IMR-90 (cell line): ENCODE measurements around the gene LRRC37B. TPM values are rescaled to one million over a fixed set of nuclear protein-coding genes. Genes with fewer than 3 reads are reported as not detected.

ENCODE experiments used
- ATAC-seq: fragments of 200-7000 bp; cut with Tn5 transposase; 2 replicates; pipeline ENCODE4 v1.9.1; 2020; ENCODE audit warnings: low read depth, mild to moderate bottlenecking, moderate library complexity
- BruUV-seq: library from RNA; stranded (reverse); fragments of 400-500 nt; replicated peaks from 2 replicates; lab custom pipeline; 2021; lab: Mats Ljungman, UMichigan
- CTCF ChIA-PET: fragments of 300-600 bp; formaldehyde crosslinking; extraction: SDS; loops from one replicate; lab custom pipeline; 2021; ENCODE audit warnings: antibody characterized with exemption; lab: Yijun Ruan, JAX
- POLR2A ChIA-PET: fragments of 300-600 bp; sonication (Branson Sonifier 250); formaldehyde crosslinking; loops from one replicate; lab custom pipeline; 2022; ENCODE audit warnings: antibody characterized with exemption; ENCODE audit not compliant: unreplicated experiment; lab: Charles Lee
- DNase-seq: peaks from one replicate; pipeline ENCODE4 v3.0.0; 2013
- H2AFZ ChIP-seq: replicated peaks from 2 replicates; pipeline ENCODE3; 2013; ENCODE audit warnings: low read length, mild to moderate bottlenecking; ENCODE audit not compliant: poor library complexity
- H2AK5ac ChIP-seq: 2 replicates; pipeline ENCODE4 v1.6.1; 2013; ENCODE audit warnings: low read depth, low read length, inconsistent platforms
- H2AK9ac ChIP-seq: replicated peaks from 2 replicates; pipeline ENCODE3; 2013; ENCODE audit warnings: mild to moderate bottlenecking, low read depth, low read length, moderate library complexity; ENCODE audit not compliant: poor library complexity
- H2BK120ac ChIP-seq: 2 replicates; pipeline ENCODE4 v1.6.1; 2013; ENCODE audit warnings: low read depth, low read length, inconsistent platforms
- H2BK15ac ChIP-seq: 3 replicates; pipeline ENCODE4 v1.6.1; 2013; ENCODE audit warnings: low read depth, low read length, inconsistent platforms
- H2BK20ac ChIP-seq: 2 replicates; pipeline ENCODE4 v1.6.1; 2013; ENCODE audit warnings: low read depth, mild to moderate bottlenecking, inconsistent platforms, low read length, moderate library complexity
- H2BK5ac ChIP-seq: 2 replicates; pipeline ENCODE4 v1.6.1; 2013; ENCODE audit warnings: mild to moderate bottlenecking, low read depth, low read length, inconsistent platforms; ENCODE audit not compliant: poor library complexity, severe bottlenecking
- H3K14ac ChIP-seq: replicated peaks from 2 replicates; pipeline ENCODE4 v1.6.1; 2013; ENCODE audit warnings: low read depth, low read length, inconsistent platforms
- H3K18ac ChIP-seq: 2 replicates; pipeline ENCODE4 v1.6.1; 2013; ENCODE audit warnings: low read depth, low read length, control low read depth
- H3K23ac ChIP-seq: 2 replicates; pipeline ENCODE4 v1.6.1; 2013; ENCODE audit warnings: low read depth, low read length, inconsistent platforms
- H3K27ac ChIP-seq: 2 replicates; pipeline ENCODE4 v1.5.1; 2013; ENCODE audit warnings: mild to moderate bottlenecking, control low read depth, low read length; ENCODE audit not compliant: insufficient read depth
- H3K27me3 ChIP-seq: 2 replicates; pipeline ENCODE4 v1.6.1; 2013; ENCODE audit warnings: low read length; ENCODE audit not compliant: control insufficient read depth, insufficient read depth
- H3K36me3 ChIP-seq: 2 replicates; pipeline ENCODE4 v1.6.1; 2013; ENCODE audit warnings: low read length, mixed read lengths; ENCODE audit not compliant: control insufficient read depth, insufficient read depth
- H3K4ac ChIP-seq: 2 replicates; pipeline ENCODE4 v1.6.1; 2013; ENCODE audit warnings: low read depth, low read length, inconsistent platforms
- H3K4me1 ChIP-seq: 2 replicates; pipeline ENCODE4 v1.6.1; 2013; ENCODE audit warnings: low read length, mixed read lengths; ENCODE audit not compliant: control insufficient read depth, insufficient read depth
- H3K4me2 ChIP-seq: 2 replicates; pipeline ENCODE4 v1.6.1; 2013; ENCODE audit warnings: low read depth, mild to moderate bottlenecking, control low read depth, low read length, moderate library complexity
- H3K4me3 ChIP-seq: 2 replicates; pipeline ENCODE4 v1.5.1; 2013; ENCODE audit warnings: low read depth, mild to moderate bottlenecking, control low read depth, low read length, moderate library complexity; ENCODE audit not compliant: insufficient read depth
- H3K56ac ChIP-seq: 2 replicates; pipeline ENCODE4 v1.6.1; 2013; ENCODE audit warnings: low read length, inconsistent platforms; ENCODE audit not compliant: insufficient read depth; ENCODE audit errors: extremely low read depth
- H3K79me1 ChIP-seq, 2 experiments: 2 replicates each; pipeline ENCODE4 v1.6.1; 2013; ENCODE audit warnings: low read length in 2 of 2, inconsistent platforms in 1 of 2, low read depth in 1 of 2
- H3K9ac ChIP-seq: 2 replicates; pipeline ENCODE4 v1.6.1; 2013; ENCODE audit warnings: low read depth, low read length, control low read depth
- H3K9me1 ChIP-seq: 2 replicates; pipeline ENCODE4 v1.6.1; 2013; ENCODE audit warnings: low read length, inconsistent platforms; ENCODE audit not compliant: insufficient read depth
- H3K9me3 ChIP-seq: 2 replicates; pipeline ENCODE4 v1.6.1; 2013; ENCODE audit warnings: low read length; ENCODE audit not compliant: control insufficient read depth, insufficient read depth
- H4K20me1 ChIP-seq: 2 replicates; pipeline ENCODE4 v1.6.1; 2013; ENCODE audit warnings: low read length, inconsistent platforms; ENCODE audit not compliant: insufficient read depth
- H4K5ac ChIP-seq: 2 replicates; pipeline ENCODE4 v1.6.1; 2013; ENCODE audit warnings: mild to moderate bottlenecking, low read depth, low read length, control low read depth
- H4K8ac ChIP-seq, 2 experiments: 2 replicates each; pipeline ENCODE4 v1.6.1; 2013; ENCODE audit warnings: low read depth in 2 of 2, low read length in 2 of 2, control low read depth in 1 of 2, inconsistent platforms in 1 of 2
- H4K91ac ChIP-seq: 2 replicates; pipeline ENCODE4 v1.6.1; 2013; ENCODE audit warnings: low read depth, low read length, inconsistent platforms; ENCODE audit not compliant: insufficient read depth
- BHLHE40 ChIP-seq: fragments of 150-350 bp; IDR thresholded peaks from 2 replicates; pipeline ENCODE4 v1.6.1; 2016; ENCODE audit warnings: mild to moderate bottlenecking, low read depth, low read length
- CEBPB ChIP-seq: IDR thresholded peaks from 2 replicates; pipeline ENCODE4 v1.6.1; 2012; ENCODE audit warnings: low read depth, low read length, improper control_type of control experiment
- CHD1 ChIP-seq: IDR thresholded peaks from 2 replicates; pipeline ENCODE4 v1.6.1; 2012; ENCODE audit warnings: low read depth, low read length, improper control_type of control experiment
- CTCF ChIP-seq: conservative IDR thresholded peaks from 2 replicates; pipeline ENCODE4 v1.5.1; 2012; ENCODE audit warnings: mild to moderate bottlenecking, low read depth, low read length, improper control_type of control experiment
- ELK1 ChIP-seq: fragments of 150-350 bp; IDR thresholded peaks from 2 replicates; pipeline ENCODE4 v1.6.1; 2016; ENCODE audit warnings: low read depth, mild to moderate bottlenecking, low read length, moderate library complexity, borderline replicate concordance
- FOS ChIP-seq: fragments of 150-350 bp; IDR thresholded peaks from 2 replicates; pipeline ENCODE4 v1.6.1; 2016; ENCODE audit warnings: low read depth, low read length
- MAFK ChIP-seq: IDR thresholded peaks from 2 replicates; pipeline ENCODE4 v1.6.1; 2012; ENCODE audit warnings: low read depth, low read length, improper control_type of control experiment
- MAZ ChIP-seq: IDR thresholded peaks from 2 replicates; pipeline ENCODE4 v1.6.1; 2012; ENCODE audit warnings: low read depth, mild to moderate bottlenecking, low read length, improper control_type of control experiment, moderate library complexity, borderline replicate concordance
- MXI1 ChIP-seq: IDR thresholded peaks from 2 replicates; pipeline ENCODE4 v1.6.1; 2012; ENCODE audit warnings: low read depth, mild to moderate bottlenecking, low read length, moderate library complexity, borderline replicate concordance
- NFE2L2 ChIP-seq: fragments of 150-350 bp; IDR thresholded peaks from 2 replicates; pipeline ENCODE4 v1.6.1; 2016; ENCODE audit warnings: low read depth, mild to moderate bottlenecking, low read length
- POLR2A ChIP-seq: IDR thresholded peaks from 2 replicates; pipeline ENCODE4 v1.6.1; 2012; ENCODE audit warnings: mild to moderate bottlenecking, low read depth, low read length
- RAD21 ChIP-seq: IDR thresholded peaks from 2 replicates; pipeline ENCODE4 v1.6.1; 2012; ENCODE audit warnings: low read length, improper control_type of control experiment
- RCOR1 ChIP-seq: IDR thresholded peaks from 2 replicates; pipeline ENCODE4 v1.6.1; 2012; ENCODE audit warnings: mild to moderate bottlenecking, low read length, improper control_type of control experiment; ENCODE audit not compliant: insufficient replicate concordance
- RFX5 ChIP-seq: IDR thresholded peaks from 2 replicates; pipeline ENCODE4 v1.8.0; 2012; ENCODE audit warnings: low read depth, mild to moderate bottlenecking, low read length, moderate library complexity
- SMC3 ChIP-seq: fragments of 150-350 bp; IDR thresholded peaks from 2 replicates; pipeline ENCODE4 v1.6.1; 2016; ENCODE audit warnings: low read depth, mild to moderate bottlenecking, antibody characterized with exemption, low read length, moderate library complexity
- WGBS, 2 experiments: methylation state at CpG; one replicate each; pipeline versions ENCODE4 v1.1.5 to v1.1.7; 2013; ENCODE audit warnings: missing lambda C conversion rate in 2 of 2; ENCODE audit not compliant: insufficient read length in 1 of 2; ENCODE audit errors: extremely low coverage in 2 of 2; 5-methylcytosine and 5-hydroxymethylcytosine counted together
- dilution Hi-C: fragments of 300-500 bp; cut with HindIII; formaldehyde crosslinking; loops from one replicate; pipeline ENCODE4 v1.14.3; 2018; ENCODE audit warnings: low sequenced_read_pairs; ENCODE audit not compliant: unreplicated experiment
- in situ Hi-C: fragments of 300-500 bp; cut with MboI; formaldehyde crosslinking; loops from 3 replicates; pipeline ENCODE4 v1.14.3; 2019; ENCODE audit warnings: low sequenced_read_pairs, inconsistent platforms, mixed read lengths
- intact Hi-C: fragments of 100-400 bp; cut with micrococcal nuclease; formaldehyde crosslinking; loops from 2 replicates; pipeline ENCODE4 v1.10.0; 2022
- polyA plus RNA-seq, 3 experiments: library from polyadenylated mRNA; depleted of rRNA; stranded (reverse); fragments of >200 nt; gene quantifications; 2 replicates each; pipeline ENCODE4 v1.2.3, GENCODE V29; 2012; ENCODE audit warnings: low replicate concordance in 1 of 3
- total RNA-seq: library from RNA; depleted of rRNA; stranded (reverse); fragments of >200 nt; gene quantifications from 2 replicates; pipeline ENCODE4 v1.2.3, GENCODE V29; 2012
- TF ChIP-seq, protein P1 (sequence below): fragments of 150-350 bp; IDR thresholded peaks from 2 replicates; pipeline ENCODE4 v1.6.1; 2017; ENCODE audit warnings: mild to moderate bottlenecking, antibody characterized with exemption, low read length, low read depth

LRRC37B gene
- total and polyA plus RNA-seq, 2 of the 4 experiments (the other 2 are of a cell fraction): 4.3 to 7.2 TPM

DNA sequence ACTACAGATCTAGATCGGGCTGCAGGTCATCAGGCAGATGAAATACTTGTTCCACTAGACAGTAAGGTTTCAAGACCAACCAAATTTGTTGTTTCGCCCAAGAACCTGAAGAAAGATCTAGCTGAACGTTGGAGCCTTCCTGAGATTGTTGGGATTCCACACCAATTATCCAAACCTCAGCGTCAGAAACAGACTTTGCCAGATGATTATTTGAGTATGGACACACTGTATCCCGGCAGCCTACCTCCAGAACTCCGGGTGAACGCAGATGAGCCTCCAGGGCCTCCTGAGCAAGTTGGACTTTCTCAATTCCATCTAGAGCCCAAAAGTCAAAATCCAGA is 14.4 kb downstream of the LRRC37B start:
- Histone ChIP-seq H3K4me2 (no peak overlapping the region), H2AK9ac (no peak overlapping the region), H3K79me1 (peaks cover 8 to 11% of the 10 kb centered on the region in 2 experiments; a peak in 2 of 4 replicates), H3K23ac (no peak overlapping the region), H3K9ac (no peak overlapping the region), H3K4ac (no peak overlapping the region), H3K4me3 (no peak overlapping the region), H4K20me1 (no peaks in the 10 kb centered on the region; the same call in 1 of the 2 replicates), H3K27me3 (no peaks in the 10 kb centered on the region), H2AFZ (no peak overlapping the region), H3K36me3 (peaks cover 19% of the 10 kb centered on the region), H3K9me1 (no peaks in the 10 kb centered on the region), H4K8ac (no peak overlapping the region), H4K91ac (no peak overlapping the region), H3K18ac (no peak overlapping the region), H2BK20ac (no peak overlapping the region), H3K9me3 (no peaks in the 10 kb centered on the region), H2BK120ac (no peak overlapping the region), H3K56ac (no peak overlapping the region), H3K14ac (no peak overlapping the region), H3K4me1 (no peaks in the 10 kb centered on the region), H2BK5ac (no peak overlapping the region), H2BK15ac (no peak overlapping the region), H2AK5ac (no peak overlapping the region), H3K27ac (no peak overlapping the region), H4K5ac (no peak overlapping the region)
- no CpG with 5 or more reads among the region's 7 CpGs for WGBS, 2 experiments
- ATAC-seq: no peak
- BruUV-seq: no TSS peak
- ChIA-PET POLR2A (no interaction called here), CTCF (no interaction called here)
- intact Hi-C loops (no loop called here), dilution Hi-C loops (no loop called here), in situ Hi-C loops (no loop called here)
- no peak for DNase-seq
- TF ChIP-seq CHD1 (no peak), MAFK (no peak), SMC3 (no peak), RFX5 (no peak), FOS (no peak), ELK1 (no peak), RAD21 (no peak), MXI1 (no peak), MAZ (no peak), RCOR1 (no peak), BHLHE40 (no peak), CTCF (no peak), CEBPB (no peak), NFE2L2 (no peak), POLR2A (no peak)
- TF ChIP-seq, protein P1, sequence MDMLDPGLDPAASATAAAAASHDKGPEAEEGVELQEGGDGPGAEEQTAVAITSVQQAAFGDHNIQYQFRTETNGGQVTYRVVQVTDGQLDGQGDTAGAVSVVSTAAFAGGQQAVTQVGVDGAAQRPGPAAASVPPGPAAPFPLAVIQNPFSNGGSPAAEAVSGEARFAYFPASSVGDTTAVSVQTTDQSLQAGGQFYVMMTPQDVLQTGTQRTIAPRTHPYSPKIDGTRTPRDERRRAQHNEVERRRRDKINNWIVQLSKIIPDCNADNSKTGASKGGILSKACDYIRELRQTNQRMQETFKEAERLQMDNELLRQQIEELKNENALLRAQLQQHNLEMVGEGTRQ: no peak
